ENCODE data around the gene XPO1.
"Not testable (repeated sequence)": the region's sequence is repeated elsewhere in the genome, so short reads cannot be mapped to it uniquely, and the experiment has no call there.

XPO1 gene

GRCh38 chr2:61499060-61499459 is 39.1 kb downstream of the XPO1 start:
- Histone ChIP-seq H3K4me1 (ENCODE audit: insufficient read depth, poor library complexity, severe bottlenecking) (no peaks in the 10 kb centered on the region), H3K27ac (ENCODE audit: poor library complexity, severe bottlenecking) (no peak overlapping the region), H3K9me3 (ENCODE audit: severe bottlenecking) (no peaks in the 10 kb centered on the region), H3K27me3 (ENCODE audit: insufficient read depth, poor library complexity, severe bottlenecking) (no peaks in the 10 kb centered on the region), H3K4me3 (ENCODE audit: severe bottlenecking) (no peak overlapping the region), H3K36me3 (ENCODE audit: low read depth) (peaks cover 93% of the 10 kb centered on the region)
- ATAC-seq (ENCODE audit: low read depth) (no peak), DNase-seq (ENCODE audit: low spot score) (no peak)
- TF ChIP-seq CTCF (IDR thresholded peaks at IDR 0.05; ENCODE audit: poor library complexity, severe bottlenecking): no peak

DNA sequence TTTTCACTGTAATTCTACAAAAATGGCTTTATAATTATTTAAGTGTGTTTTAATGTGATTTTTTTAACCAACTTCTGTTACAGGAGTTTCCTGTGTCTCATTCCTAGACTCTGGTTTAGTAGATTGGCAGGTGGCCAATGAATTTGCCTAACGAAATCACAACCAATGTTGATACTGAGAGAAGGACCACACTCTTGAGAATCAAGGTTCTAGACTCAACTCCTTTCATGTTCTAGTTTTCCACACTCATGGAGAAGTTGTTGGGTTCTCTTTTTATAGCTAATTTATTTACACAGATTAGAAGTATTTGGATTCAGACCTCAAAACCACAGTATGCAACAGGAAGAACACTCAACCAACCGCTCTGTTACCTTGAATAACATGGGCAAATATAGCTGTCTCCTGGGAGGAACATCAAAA is 44.6 kb downstream of the XPO1 start:
- no peak for TF ChIP-seq CTCF (IDR thresholded peaks at IDR 0.05; ENCODE audit: poor library complexity, severe bottlenecking)
- Histone ChIP-seq H3K4me3 (ENCODE audit: severe bottlenecking) (no peak overlapping the region), H3K27me3 (ENCODE audit: insufficient read depth, poor library complexity, severe bottlenecking) (no peaks in the 10 kb centered on the region), H3K4me1 (ENCODE audit: insufficient read depth, poor library complexity, severe bottlenecking) (no peaks in the 10 kb centered on the region), H3K9me3 (ENCODE audit: severe bottlenecking) (no peaks in the 10 kb centered on the region), H3K27ac (ENCODE audit: poor library complexity, severe bottlenecking) (no peak overlapping the region), H3K36me3 (ENCODE audit: low read depth) (peaks cover 100% of the 10 kb centered on the region)
- DNase-seq (ENCODE audit: low spot score): no peak
- ATAC-seq (ENCODE audit: low read depth): no peak

- no peaks in the 10 kb centered on the region for H3K27me3 ChIP-seq (ENCODE audit: insufficient read depth, poor library complexity, severe bottlenecking)
- H3K4me1 ChIP-seq (ENCODE audit: insufficient read depth, poor library complexity, severe bottlenecking): no peaks in the 10 kb centered on the region
- H3K4me3 ChIP-seq (ENCODE audit: severe bottlenecking): no peak overlapping the region
- H3K9me3 ChIP-seq (ENCODE audit: severe bottlenecking): no peaks in the 10 kb centered on the region
- no peak for ATAC-seq (ENCODE audit: low read depth)
- no peak for DNase-seq (ENCODE audit: low spot score)
- H3K36me3 ChIP-seq (ENCODE audit: low read depth): peaks cover 100% of the 10 kb centered on the region
- TF ChIP-seq CTCF (IDR thresholded peaks at IDR 0.05; ENCODE audit: poor library complexity, severe bottlenecking): no peak
- no peak overlapping the region for H3K27ac ChIP-seq (ENCODE audit: poor library complexity, severe bottlenecking)
Observed at GRCh38 chr2:61492476-61492875, 45.7 kb downstream of the XPO1 start.

GRCh38 chr2:61485281-61485680 is 52.9 kb downstream of the XPO1 start:
- Histone ChIP-seq H3K27me3 (ENCODE audit: insufficient read depth, poor library complexity, severe bottlenecking) (no peaks in the 10 kb centered on the region), H3K36me3 (ENCODE audit: low read depth) (peaks cover 100% of the 10 kb centered on the region), H3K27ac (ENCODE audit: poor library complexity, severe bottlenecking) (no peak overlapping the region), H3K4me3 (ENCODE audit: severe bottlenecking) (no peak overlapping the region), H3K9me3 (ENCODE audit: severe bottlenecking) (no peaks in the 10 kb centered on the region), H3K4me1 (ENCODE audit: insufficient read depth, poor library complexity, severe bottlenecking) (no peaks in the 10 kb centered on the region)
- ATAC-seq (ENCODE audit: low read depth): no peak
- DNase-seq (ENCODE audit: low spot score): no peak
- no peak for TF ChIP-seq CTCF (IDR thresholded peaks at IDR 0.05; ENCODE audit: poor library complexity, severe bottlenecking)

DNA sequence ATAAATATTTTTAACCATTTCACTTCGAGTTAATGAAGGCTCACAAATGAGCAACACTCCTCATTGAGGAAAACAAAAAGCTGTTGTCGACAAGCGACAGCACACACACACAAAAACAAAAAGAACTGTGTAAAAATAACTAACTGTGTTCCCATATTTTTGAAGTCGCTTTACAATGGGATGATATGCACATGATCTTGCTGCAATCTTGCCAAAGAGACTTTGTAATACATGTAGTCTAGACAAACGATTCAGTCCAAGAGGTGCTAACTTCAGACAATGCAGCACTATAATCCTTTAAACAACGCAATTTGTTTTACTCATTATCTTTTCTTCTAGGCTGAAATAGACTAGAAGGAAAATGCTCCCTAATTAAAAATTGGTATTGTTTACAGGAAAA is 60.1 kb downstream of the XPO1 start:
- no peak overlapping the region for H3K27ac ChIP-seq (ENCODE audit: poor library complexity, severe bottlenecking)
- ATAC-seq (ENCODE audit: low read depth) (no peak), DNase-seq (ENCODE audit: low spot score) (no peak)
- no peak overlapping the region for H3K4me3 ChIP-seq (ENCODE audit: severe bottlenecking)
- H3K4me1 ChIP-seq (ENCODE audit: insufficient read depth, poor library complexity, severe bottlenecking): no peaks in the 10 kb centered on the region
- no peaks in the 10 kb centered on the region for H3K27me3 ChIP-seq (ENCODE audit: insufficient read depth, poor library complexity, severe bottlenecking)
- no peak for TF ChIP-seq CTCF (IDR thresholded peaks at IDR 0.05; ENCODE audit: poor library complexity, severe bottlenecking)
- no peaks in the 10 kb centered on the region for H3K9me3 ChIP-seq (ENCODE audit: severe bottlenecking)
- peaks cover 59% of the 10 kb centered on the region for H3K36me3 ChIP-seq (ENCODE audit: low read depth)

DNA sequence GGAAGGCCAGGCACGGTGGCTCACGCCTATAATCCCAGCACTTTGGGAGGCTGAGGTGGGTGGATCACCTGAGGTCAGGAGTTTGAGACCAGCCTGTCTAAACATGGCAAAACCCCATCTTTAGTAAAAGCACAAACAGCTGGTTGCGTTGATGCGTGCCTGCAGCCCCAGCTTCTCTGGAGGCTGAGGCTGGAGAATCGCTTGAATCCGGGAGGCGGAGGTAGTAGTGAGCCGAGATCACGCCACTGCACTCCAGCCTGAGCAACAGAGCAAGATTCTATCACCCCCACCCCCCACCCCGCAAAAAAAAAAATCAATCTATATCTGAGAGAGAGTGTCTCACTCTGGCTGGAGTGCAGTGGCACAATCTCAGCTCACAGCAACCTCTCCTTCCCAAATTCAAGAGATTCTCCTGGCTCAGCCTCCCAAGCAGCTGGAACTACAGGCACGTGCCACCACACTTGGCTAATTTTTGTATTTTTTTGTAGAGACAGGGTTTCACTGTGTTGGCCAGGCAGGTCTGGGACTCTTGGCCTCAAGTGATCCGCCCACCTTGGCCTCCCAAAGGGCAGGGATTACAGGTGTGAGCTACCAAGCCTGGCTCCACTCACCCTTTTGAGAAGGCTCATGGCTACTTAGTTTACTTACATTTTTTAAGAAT is 61.1 kb downstream of the XPO1 start:
- not testable (repeated sequence) for H3K27ac ChIP-seq (ENCODE audit: poor library complexity, severe bottlenecking); ATAC-seq (ENCODE audit: low read depth); H3K9me3 ChIP-seq (ENCODE audit: severe bottlenecking); H3K27me3 ChIP-seq (ENCODE audit: insufficient read depth, poor library complexity, severe bottlenecking); H3K4me1 ChIP-seq (ENCODE audit: insufficient read depth, poor library complexity, severe bottlenecking); DNase-seq (ENCODE audit: low spot score); H3K4me3 ChIP-seq (ENCODE audit: severe bottlenecking)
- H3K36me3 ChIP-seq (ENCODE audit: low read depth): peaks cover 48% of the 10 kb centered on the region
